ENCODE measurements around the gene PNPO.
"Not testable (repeated sequence)": the region's sequence is repeated elsewhere in the genome, so short reads cannot be mapped to it uniquely, and the experiment has no call there.

The PNPO gene

DNA sequence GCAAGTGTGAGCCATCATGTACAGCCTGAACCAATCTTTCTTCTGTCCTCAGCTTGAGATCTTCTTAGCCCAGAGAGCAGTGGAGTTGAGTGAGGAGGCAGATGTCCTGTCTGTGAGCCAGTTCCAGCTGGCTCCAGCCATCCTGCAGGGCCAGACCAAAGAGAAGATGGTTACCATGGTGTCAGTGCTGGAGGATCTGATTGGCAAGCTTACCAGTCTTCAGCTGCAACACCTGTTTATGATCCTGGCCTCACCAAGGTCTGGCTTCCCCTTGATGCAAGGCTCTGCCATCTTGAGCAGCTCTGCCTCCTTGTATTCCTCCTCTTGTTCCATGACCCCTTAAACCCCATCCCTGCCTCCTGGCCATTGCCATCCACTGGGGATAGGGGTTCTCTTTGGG lies 39.2 kb downstream of the PNPO start:
- no peak for DNase-seq

DNA sequence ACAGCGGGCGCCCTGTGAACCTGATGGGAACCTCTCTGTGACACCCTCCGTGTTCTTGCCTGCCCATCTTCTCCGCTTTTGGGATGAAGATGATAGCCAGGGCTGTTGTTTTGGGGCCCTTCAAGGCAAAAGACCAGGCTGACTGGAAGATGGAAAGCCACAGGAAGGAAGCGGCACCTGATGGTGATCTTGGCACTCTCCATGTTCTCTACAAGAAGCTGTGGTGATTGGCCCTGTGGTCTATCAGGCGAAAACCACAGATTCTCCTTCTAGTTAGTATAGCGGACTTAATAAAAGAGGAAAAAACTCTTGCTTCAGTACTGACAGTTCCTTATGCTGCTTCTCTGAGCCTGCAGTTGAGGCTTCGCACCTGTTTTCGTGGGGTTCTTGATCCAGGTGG lies 40.1 kb downstream of the PNPO start:
- peak in 1 of 2 donors; percentile 21 for DNase-seq

GRCh38 chr17:47982091-47982617 lies 40.8 kb downstream of the PNPO start:
- no peak for DNase-seq

GRCh38 chr17:47982645-47983390 lies 41.4 kb downstream of the PNPO start:
- peak in 1 of 2 donors; percentile 46 for DNase-seq

- peak; percentile 36 to 69 for DNase-seq
Observed at GRCh38 chr17:47983492-47984223, 42.3 kb downstream of the PNPO start.

GRCh38 chr17:47986520-47986919 lies 45.1 kb downstream of the PNPO start:
- DNase-seq: no peak

DNA sequence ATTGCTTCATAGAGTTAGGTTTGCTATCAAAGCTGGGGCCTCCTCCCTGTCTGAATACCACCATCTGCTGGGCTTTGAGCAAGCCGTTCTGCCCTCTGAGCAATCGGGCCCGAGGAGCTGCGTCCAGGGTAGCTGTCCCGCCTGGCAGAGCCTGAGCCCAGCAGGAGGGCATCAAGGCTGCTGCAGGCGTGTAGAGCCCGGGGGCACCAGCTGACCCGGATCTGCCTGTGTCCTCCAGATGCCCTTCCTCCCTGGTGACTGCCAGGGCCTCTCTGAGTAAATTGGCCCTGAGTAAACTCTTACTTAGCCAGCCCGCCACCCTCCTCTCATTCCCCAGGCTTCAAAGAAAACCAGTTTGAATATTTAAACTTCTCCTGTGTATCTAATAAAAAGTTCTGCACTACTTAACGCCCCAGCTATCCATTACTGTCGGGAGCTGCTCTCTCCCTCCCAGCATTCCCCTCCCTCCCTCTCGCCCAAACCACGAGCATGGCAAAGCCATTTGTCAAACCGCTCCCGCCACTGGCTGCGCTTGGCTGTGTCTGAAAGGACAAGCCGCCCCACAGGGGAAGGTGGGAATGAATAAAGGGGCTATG lies 46.0 kb downstream of the PNPO start:
- DNase-seq: no peak

DNA sequence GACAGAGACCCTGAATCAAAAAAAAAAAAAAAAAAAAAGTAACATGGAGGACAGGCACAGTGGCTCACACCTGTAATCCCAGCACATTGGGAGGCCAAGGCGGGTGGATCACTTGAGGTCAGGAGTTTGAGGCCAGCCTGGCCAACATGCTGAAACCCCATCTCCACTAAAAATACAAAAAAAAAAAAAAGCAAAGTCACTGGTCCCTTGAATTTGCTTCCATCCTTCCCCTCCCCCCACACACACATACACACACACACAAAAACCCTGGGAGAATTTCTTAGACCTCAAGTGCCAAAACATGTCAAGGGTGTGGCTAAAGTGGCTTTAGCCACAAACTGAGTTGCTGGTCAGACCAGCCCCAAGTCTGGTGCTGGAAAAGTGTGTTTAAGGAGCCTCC lies 47.1 kb downstream of the PNPO start:
- not testable (repeated sequence) for DNase-seq

GRCh38 chr17:47989159-47989558 lies 47.8 kb downstream of the PNPO start:
- DNase-seq: no peak

DNA sequence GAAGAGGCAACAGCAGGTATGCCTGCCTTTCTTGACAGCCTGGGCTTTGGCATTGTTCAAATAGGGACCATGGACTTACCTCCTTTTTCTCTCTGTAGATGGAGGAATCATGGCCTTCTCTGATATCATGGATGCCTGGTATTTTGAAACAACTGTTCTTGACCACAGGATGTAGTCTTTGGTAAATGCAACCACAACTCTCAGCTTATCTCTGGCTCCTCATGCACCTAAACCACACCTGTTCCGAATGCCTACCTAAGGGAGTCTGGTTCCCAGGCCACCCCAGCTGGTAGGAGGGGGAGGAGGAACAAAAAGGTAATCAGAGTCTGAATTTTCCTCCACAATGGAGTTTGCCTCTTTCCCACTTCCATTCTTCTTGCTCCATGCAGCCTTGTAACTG lies 48.3 kb downstream of the PNPO start:
- no peak for DNase-seq

DNA sequence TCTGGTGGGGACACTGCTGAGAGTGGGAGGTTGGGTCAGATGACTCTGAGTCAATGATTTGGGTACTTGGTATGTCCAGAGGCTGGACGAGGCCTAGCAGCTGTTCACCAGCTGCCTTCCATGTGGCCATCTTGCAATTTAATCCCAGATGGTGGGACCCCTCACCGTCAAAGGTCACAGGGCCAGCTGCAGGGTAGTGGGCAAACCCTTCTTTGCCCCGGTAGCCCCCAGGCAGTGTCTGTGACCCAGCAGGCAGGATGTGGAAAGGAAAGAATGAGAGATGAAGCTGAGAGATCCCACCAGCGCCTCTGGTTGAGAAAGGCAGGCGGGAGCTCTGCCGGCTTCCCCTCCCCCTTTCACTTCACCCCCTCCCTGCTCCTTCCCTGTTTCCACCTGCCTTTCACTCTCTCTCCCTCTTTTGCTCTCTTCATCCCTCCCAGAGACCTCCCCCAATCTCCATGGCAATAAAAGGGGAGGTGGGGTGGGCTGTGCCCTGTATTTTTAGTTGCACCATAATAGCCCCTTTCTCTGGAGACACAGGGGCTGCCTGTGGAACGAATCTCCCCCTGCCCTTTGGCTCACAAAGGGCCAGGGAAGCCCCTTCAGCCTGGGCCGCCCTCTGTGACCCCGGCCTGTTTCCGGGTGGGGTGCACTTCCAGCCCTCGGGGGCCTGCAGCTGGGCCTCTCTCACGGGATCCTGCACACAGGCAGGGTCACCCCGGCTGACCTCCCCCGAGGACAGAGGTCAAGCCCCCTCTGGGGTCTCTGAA lies 49.8 kb downstream of the PNPO start:
- peak; percentile 23 to 42 for DNase-seq

- DNase-seq: peak in 1 of 2 donors; percentile 44
Observed at GRCh38 chr17:47992216-47992615, 50.8 kb downstream of the PNPO start.

DNA sequence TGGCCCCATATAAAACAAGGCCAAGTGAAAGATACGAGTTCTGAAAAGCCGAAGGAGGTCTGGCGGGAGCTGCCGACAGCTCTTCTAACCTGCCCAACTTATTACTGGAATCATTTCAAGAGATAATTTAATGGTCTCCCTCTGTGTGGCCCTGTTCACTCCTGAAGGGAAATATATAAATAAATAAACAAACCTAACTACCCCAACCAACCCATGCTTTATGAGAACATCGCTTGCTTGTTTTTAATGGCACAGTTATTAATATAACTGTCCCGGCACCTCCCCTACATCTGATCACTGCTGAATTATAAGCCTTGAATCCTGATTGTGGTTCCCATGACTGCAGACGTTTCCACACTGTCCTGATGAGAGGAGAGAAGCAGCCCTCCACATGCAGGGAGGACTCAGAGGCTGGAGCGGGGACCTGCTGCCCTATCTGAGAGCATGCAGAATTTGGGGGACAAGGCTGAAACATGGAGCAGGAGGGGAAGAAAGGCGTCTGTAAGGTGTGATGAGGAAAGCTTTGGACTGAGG lies 51.7 kb downstream of the PNPO start:
- no peak for DNase-seq

GRCh38 chr17:47993964-47994363 lies 52.6 kb downstream of the PNPO start:
- DNase-seq: no peak

DNA sequence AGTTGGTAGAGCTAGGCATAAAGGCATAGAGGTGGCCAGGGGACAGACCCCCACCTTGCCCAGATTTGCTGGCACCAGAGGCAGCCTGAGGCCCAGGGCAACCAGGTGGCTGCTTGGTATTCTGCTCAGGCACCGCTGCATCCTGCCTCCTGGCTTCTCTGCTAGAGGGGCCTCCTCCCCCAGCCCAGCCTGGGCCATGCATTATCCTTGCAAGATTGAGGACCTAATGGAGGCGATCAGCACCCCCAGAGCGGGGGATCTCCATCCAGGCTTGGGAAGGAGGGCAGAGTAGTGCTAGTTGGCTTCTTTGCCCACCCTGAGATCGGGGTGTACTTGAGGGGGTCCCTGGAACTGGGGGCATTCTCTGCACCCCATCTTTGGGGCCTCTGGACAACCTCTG lies 53.4 kb downstream of the PNPO start:
- no peak for DNase-seq

- DNase-seq: no peak
Observed at GRCh38 chr17:47995241-47995935, 54.0 kb downstream of the PNPO start.

DNA sequence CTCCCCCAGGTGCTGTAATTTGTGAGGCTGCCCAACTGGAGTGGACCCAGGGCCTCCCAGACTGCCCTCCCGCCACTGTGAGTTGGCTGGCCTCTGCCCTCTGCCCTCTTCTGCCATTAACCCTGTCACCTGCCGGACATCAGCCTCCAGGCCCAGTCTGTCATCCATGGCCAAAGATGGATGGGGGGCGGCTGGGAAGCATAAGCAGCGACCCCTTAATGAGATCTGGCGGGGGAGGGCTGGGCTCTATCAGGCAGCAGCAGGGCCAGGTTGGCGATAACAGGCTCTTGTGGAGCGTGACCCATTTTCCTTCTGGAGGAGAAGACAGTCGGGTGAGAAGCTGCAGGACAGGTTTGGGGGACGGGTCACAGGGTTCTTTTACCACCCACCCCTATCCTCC lies 54.8 kb downstream of the PNPO start:
- DNase-seq: no peak

GRCh38 chr17:47997586-47997985 lies 56.2 kb downstream of the PNPO start:
- DNase-seq: peak; percentile 65 to 73

- no peak for DNase-seq
Observed at GRCh38 chr17:47998044-47998443, 56.7 kb downstream of the PNPO start.

All from inflammatory macrophage treated with lipopolysaccharide for 1 hour (primary cell).